Activated naive CD8-positive, alpha-beta T cell treated with anti-CD3 and anti-CD28 coated beads for 36 hours (primary cell): ENCODE measurements around the gene TMEM161A. TPM values are rescaled to one million over a fixed set of nuclear protein-coding genes. Genes with fewer than 3 reads are reported as not detected.

Experiments used
- DNase-seq: peaks from one replicate; pipeline ENCODE4 v3.0.0; 2021
- H3K27ac Mint-ChIP-seq: one replicate; pipeline ENCODE4 v1.8.0; 2022; ENCODE audit warnings: mild to moderate bottlenecking, moderate library complexity, mixed read lengths
- H3K27me3 Mint-ChIP-seq: one replicate; pipeline ENCODE4 v1.8.0; 2022; ENCODE audit warnings: mild to moderate bottlenecking, mixed read lengths
- H3K36me3 Mint-ChIP-seq: one replicate; pipeline ENCODE4 v1.8.0; 2021; ENCODE audit warnings: mild to moderate bottlenecking, mixed read lengths
- H3K4me1 Mint-ChIP-seq: one replicate; pipeline ENCODE4 v1.8.0; 2021; ENCODE audit warnings: mixed read lengths
- H3K4me3 Mint-ChIP-seq: one replicate; pipeline ENCODE4 v1.8.0; 2022; ENCODE audit warnings: mild to moderate bottlenecking, moderate library complexity, mixed read lengths
- H3K9me3 Mint-ChIP-seq: one replicate; pipeline ENCODE4 v1.8.0; 2022; ENCODE audit warnings: mixed read lengths
- total RNA-seq, 2 experiments: library from RNA; stranded (reverse); gene quantifications; one replicate each; pipeline ENCODE4 v1.2.3, GENCODE V29; 2021

Gene TMEM161A
- total RNA-seq, 2 experiments from 2014 or later: 24.2 to 25.8 TPM

- no peak for DNase-seq
- H3K4me1 Mint-ChIP-seq: no peaks in the 10 kb centered on the region
- no peak overlapping the region for H3K4me3 Mint-ChIP-seq
- H3K9me3 Mint-ChIP-seq: no peaks in the 10 kb centered on the region
- no peaks in the 10 kb centered on the region for H3K27me3 Mint-ChIP-seq
- no peaks in the 10 kb centered on the region for H3K36me3 Mint-ChIP-seq
- no peak overlapping the region for H3K27ac Mint-ChIP-seq
Measured at GRCh38 chr19:19098703-19099632, 39.3 kb downstream of the TMEM161A start.

DNA sequence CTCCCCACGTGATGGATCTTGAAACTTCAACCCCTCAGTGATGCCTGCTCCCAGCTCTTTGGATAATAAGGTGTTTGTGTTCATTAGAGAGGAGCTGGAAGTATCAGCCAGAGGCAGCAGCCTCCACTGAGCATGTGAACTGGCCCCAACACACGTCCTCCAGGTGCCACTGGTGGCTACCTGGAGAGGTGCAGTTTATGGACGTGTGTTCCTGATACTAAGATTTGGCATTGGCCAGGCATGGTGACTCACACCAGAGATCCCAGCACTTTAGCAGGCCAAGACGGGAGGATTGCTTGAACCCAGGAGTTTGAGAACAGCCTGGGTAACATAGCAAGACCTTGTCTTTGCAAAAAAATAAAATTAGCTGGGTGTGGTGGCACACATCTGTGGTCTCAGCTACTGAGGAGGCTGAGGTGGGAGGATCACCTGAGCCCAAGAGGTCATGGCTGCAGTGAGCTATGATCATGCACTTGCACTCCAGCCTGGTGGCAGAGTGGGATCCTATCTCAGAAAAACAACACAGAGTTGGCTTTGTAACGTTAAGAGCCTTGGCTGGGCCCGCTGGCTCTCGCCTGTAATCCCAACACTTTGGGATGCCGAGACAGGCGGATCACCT is 40.1 kb downstream of the TMEM161A start:
- H3K4me3 Mint-ChIP-seq: no peak overlapping the region
- H3K27me3 Mint-ChIP-seq: no peaks in the 10 kb centered on the region
- H3K27ac Mint-ChIP-seq: no peak overlapping the region
- no peaks in the 10 kb centered on the region for H3K9me3 Mint-ChIP-seq
- no peaks in the 10 kb centered on the region for H3K36me3 Mint-ChIP-seq
- DNase-seq: no peak
- H3K4me1 Mint-ChIP-seq: no peaks in the 10 kb centered on the region

GRCh38 chr19:19096641-19097627 is 41.3 kb downstream of the TMEM161A start:
- Mint-ChIP-seq H3K4me1 (no peaks in the 10 kb centered on the region), H3K27ac (no peak overlapping the region), H3K27me3 (no peaks in the 10 kb centered on the region), H3K9me3 (no peaks in the 10 kb centered on the region), H3K4me3 (no peak overlapping the region), H3K36me3 (no peaks in the 10 kb centered on the region)
- no peak for DNase-seq

- H3K9me3 Mint-ChIP-seq: no peaks in the 10 kb centered on the region
- no peak overlapping the region for H3K4me3 Mint-ChIP-seq
- H3K36me3 Mint-ChIP-seq: no peaks in the 10 kb centered on the region
- DNase-seq: no peak
- no peak overlapping the region for H3K27ac Mint-ChIP-seq
- H3K27me3 Mint-ChIP-seq: no peaks in the 10 kb centered on the region
- H3K4me1 Mint-ChIP-seq: no peaks in the 10 kb centered on the region
Measured at GRCh38 chr19:19095691-19096090, 42.6 kb downstream of the TMEM161A start.

DNA sequence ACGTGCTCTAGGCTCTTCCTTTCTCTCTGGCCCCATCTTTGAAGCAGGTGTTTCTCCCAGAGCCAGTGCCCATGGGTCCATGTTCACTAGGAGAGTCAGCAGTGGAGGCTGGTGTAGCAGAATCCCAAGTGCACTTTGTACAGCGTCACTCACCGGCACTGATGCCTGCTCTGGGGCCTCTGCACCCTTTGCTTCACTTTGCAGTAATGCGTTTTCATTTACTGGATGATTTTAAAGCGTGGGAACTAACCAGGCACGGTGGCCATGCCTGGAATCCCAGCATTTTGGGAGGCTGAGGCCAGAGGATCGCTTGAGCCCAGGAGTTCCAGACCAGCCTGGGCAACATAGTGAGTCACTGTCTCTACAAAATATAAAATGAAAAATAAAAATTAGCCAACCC is 43.8 kb downstream of the TMEM161A start:
- H3K27ac Mint-ChIP-seq: no peak overlapping the region
- H3K9me3 Mint-ChIP-seq: no peaks in the 10 kb centered on the region
- H3K4me1 Mint-ChIP-seq: no peaks in the 10 kb centered on the region
- H3K27me3 Mint-ChIP-seq: no peaks in the 10 kb centered on the region
- no peak for DNase-seq
- H3K36me3 Mint-ChIP-seq: no peaks in the 10 kb centered on the region
- no peak overlapping the region for H3K4me3 Mint-ChIP-seq

DNA sequence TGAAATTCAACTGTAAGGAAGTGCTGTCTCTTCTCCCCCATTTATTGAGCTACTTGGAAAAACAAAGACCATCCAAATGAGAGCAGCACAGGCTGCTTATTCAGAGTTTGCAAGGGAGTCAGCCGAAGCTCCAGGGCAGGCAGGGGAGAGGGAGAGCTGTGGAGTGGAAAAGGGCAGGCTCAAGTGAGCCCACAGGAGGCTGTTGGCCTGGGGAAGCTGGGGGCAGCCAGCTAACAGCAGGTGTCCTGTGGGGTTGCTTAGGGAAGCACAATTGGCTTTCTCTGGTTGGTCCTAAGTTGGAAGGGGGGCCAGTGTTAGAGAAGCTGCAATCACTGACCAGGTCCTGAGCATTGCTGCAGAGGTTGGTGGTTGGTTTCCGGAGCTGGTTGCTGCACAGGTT is 50.6 kb downstream of the TMEM161A start:
- no peaks in the 10 kb centered on the region for H3K9me3 Mint-ChIP-seq

DNA sequence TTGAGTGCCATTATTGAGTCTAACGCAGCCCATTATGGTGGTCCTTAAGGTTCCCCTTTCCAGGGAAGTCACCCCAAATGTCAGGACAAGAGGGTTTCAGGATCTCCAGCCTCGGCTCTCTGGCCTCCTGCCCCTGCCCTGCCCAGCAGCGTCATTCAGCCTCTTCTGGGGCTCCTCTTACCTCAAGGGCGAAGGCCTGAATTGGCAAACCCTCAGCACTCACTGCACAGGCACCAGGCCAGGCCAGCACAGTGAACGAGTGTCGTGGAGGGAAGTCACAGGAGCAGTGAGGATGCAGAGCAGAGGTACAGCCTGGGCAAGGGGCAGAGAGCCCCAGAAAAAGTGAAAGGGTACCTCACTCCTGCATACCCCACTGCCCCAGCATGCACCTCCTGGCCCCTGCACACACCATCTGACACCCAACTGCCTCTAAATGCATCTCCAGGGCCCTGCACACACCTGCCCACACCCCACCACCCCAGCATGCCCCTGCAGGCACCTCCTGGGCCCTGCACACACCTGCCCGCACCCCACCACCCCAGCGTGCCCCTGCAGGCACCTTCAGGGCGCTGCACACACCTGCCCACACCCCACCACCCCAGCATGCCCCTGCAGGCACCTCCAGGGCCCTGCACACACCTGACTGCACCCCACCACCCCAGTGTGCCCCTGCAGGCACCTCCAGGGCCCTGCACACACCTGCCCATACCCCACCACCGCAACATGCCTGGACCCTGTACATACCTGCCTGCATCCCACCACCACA is 54.7 kb downstream of the TMEM161A start:
- Mint-ChIP-seq H3K36me3 (no peaks in the 10 kb centered on the region), H3K27me3 (no peaks in the 10 kb centered on the region), H3K9me3 (no peaks in the 10 kb centered on the region), H3K27ac (no peak overlapping the region), H3K4me1 (peaks cover 3% of the 10 kb centered on the region), H3K4me3 (no peak overlapping the region)
- no peak for DNase-seq

More for the DNA sequence above, 50.6 kb downstream of the TMEM161A start:
- H3K36me3 Mint-ChIP-seq: no peaks in the 10 kb centered on the region
- no peak overlapping the region for H3K4me3 Mint-ChIP-seq
- H3K4me1 Mint-ChIP-seq: peaks cover 3% of the 10 kb centered on the region
- H3K27me3 Mint-ChIP-seq: no peaks in the 10 kb centered on the region
- peak overlapping the region; percentile 29 for H3K27ac Mint-ChIP-seq
- no peak for DNase-seq

DNA sequence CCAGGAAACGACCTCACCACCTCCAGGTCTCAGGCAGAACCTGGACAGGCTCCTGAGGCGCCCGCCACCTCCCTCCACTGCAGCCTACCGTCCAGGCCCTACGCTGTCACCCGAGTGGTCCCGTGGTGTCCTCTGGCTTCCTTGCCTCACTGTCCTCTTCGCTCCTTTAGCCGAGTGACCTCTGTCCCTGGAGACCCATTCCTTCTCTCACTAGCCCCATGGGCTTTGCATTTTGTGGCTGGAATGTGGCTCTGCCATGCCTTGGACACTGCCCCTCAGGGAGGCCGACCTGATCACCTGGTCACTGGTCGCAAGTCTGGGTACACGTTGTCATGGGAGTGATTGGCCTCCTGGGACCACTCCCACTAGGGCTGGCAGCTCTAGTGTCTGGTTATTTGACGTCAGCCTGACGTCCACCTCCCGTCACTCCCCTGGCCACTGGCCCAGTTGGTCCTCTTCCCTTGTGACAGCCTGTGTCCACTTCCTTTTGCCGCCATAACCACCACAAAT is 56.6 kb downstream of the TMEM161A start:
- Mint-ChIP-seq H3K27me3 (no peaks in the 10 kb centered on the region), H3K9me3 (no peaks in the 10 kb centered on the region), H3K27ac (peak overlapping the region; percentile 7), H3K4me1 (no peaks in the 10 kb centered on the region), H3K36me3 (no peaks in the 10 kb centered on the region), H3K4me3 (no peak overlapping the region)
- no peak for DNase-seq

DNA sequence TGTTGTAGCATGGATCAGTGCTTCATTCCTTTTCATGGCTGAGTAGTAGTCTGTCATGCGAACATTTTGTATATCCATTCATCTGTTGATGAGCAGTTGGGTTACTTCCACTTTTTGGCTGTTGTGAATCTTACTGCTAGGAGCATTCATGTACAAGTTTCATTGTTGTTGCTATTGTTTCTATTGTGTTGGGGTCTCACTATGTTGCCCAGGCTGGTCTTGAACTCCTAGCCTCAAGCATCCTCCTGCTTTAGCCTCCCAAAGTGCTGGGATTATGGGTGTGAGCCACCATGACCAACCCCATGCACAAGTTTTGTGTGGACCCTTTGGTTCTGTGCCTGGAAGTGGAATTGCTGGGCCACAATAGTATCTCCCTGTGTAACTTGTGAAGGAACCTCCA is 58.7 kb downstream of the TMEM161A start:
- H3K4me3 Mint-ChIP-seq: no peak overlapping the region
- H3K9me3 Mint-ChIP-seq: no peaks in the 10 kb centered on the region
- H3K27ac Mint-ChIP-seq: no peak overlapping the region
- H3K4me1 Mint-ChIP-seq: no peaks in the 10 kb centered on the region
- no peaks in the 10 kb centered on the region for H3K27me3 Mint-ChIP-seq
- H3K36me3 Mint-ChIP-seq: no peaks in the 10 kb centered on the region
- no peak for DNase-seq

DNA sequence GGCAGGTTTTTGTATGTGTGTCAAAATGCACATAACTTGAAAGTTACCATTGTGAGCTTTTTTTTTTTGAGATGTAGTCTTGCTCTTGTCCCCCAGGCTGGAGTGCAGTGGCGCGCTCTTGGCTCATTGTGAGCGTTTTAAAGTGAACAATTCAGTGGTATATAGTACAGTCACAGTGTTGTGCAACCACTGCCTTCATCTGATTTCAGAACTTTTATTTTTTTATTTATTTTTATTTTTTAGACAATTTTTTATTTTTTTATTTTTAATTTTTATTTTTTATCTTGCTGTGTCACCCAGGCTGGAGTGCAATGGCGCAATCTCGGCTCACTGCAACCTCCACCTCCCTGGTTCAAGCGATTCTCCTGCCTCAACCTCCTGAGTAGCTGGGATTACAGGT is 59.5 kb downstream of the TMEM161A start:
- H3K27me3 Mint-ChIP-seq: no peaks in the 10 kb centered on the region
- no peaks in the 10 kb centered on the region for H3K36me3 Mint-ChIP-seq
- H3K4me1 Mint-ChIP-seq: peaks cover 2% of the 10 kb centered on the region
- no peaks in the 10 kb centered on the region for H3K9me3 Mint-ChIP-seq
- no peak overlapping the region for H3K27ac Mint-ChIP-seq
- H3K4me3 Mint-ChIP-seq: no peak overlapping the region
- no peak for DNase-seq

- Mint-ChIP-seq H3K9me3 (no peaks in the 10 kb centered on the region), H3K36me3 (no peaks in the 10 kb centered on the region), H3K4me1 (peaks cover 6% of the 10 kb centered on the region), H3K4me3 (no peak overlapping the region), H3K27me3 (no peaks in the 10 kb centered on the region), H3K27ac (no peak overlapping the region)
- DNase-seq: no peak
Measured at GRCh38 chr19:19077103-19077502, 61.2 kb downstream of the TMEM161A start.

DNA sequence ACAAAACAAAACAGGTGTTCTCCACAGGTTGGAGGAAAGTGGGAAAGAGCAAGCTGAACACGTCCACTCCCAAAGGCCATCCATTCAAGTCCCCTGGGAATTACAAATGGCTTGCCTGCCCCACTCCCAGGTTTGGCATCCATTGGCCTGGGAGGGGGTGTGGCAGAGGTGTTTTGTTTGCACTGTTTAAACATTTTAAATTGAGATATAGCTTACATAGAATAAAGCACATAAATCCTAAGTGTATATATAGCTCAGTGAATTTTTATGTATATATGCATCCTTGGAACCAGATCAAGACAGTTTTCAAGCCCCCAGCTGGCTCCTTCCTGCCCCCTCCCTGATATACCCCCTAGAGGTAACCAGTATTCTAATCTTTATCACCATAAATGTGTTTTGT is 61.8 kb downstream of the TMEM161A start:
- Mint-ChIP-seq H3K27me3 (no peaks in the 10 kb centered on the region), H3K9me3 (no peaks in the 10 kb centered on the region), H3K27ac (no peak overlapping the region), H3K4me3 (no peak overlapping the region), H3K4me1 (peaks cover 6% of the 10 kb centered on the region), H3K36me3 (no peaks in the 10 kb centered on the region)
- DNase-seq: no peak

DNA sequence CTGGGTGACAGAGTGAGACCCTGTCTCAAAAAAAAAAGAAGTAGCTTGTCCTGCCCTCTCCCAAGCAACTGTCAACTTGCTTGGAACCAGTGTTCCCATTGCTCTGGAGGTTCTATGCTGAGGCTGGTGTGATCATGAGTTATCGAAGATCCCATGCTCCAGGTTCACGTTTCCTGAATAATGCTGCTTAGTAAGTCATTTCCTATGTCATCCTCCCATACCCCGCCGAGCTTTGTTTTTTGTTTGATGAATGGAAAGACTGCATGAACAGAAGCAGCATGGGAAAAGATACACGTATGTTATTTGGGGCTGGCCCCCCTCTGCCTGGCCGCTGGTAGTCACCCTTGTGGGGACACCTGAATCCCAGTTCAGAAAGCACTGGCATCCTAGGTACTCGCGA is 63.2 kb downstream of the TMEM161A start:
- Mint-ChIP-seq H3K4me3 (no peak overlapping the region), H3K27me3 (no peaks in the 10 kb centered on the region), H3K9me3 (no peaks in the 10 kb centered on the region), H3K36me3 (no peaks in the 10 kb centered on the region), H3K4me1 (peaks cover 6% of the 10 kb centered on the region), H3K27ac (no peak overlapping the region)
- DNase-seq: no peak

DNA sequence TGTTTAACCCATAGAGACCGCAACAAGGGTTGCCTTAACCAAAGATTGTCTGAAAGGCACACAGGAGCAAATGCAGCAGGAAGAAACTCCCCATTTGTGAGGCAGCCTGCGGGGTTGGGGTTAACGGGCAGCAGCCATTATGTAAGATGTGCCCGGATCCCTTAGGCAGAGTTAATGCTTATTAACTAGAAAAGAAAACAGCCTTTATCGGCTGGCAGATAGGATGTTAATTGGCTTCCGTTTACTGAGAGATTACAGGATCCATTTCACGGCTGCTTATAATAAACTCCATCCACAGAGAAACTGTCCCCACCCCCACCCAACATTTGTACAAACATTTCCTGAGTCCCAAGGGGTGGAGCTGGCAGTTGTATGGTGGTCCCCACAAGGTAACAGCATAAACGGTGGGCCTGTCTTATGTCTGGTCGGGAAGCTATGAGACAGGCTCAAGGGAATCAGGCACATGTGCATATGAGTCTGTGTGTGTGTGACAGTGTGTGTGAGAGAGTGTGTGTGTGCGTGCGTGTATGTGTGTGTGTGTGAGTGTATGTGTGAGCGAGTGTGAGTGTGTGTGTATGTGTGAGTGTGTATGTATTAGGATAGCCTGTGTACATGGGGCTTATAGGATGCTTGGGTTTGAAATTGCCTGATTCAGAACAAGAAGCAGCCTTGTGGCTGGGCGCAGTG is 63.9 kb downstream of the TMEM161A start:
- no peak for DNase-seq
- Mint-ChIP-seq H3K9me3 (no peaks in the 10 kb centered on the region), H3K4me3 (no peak overlapping the region), H3K36me3 (no peaks in the 10 kb centered on the region), H3K4me1 (peaks cover 6% of the 10 kb centered on the region), H3K27ac (no peak overlapping the region), H3K27me3 (no peaks in the 10 kb centered on the region)
